ENCODE measurements around the gene DISP2. TPM values are rescaled to one million over a fixed set of nuclear protein-coding genes. Genes with fewer than 3 reads are reported as not detected.

Gene DISP2
- total RNA-seq, 1 experiment from 2014 or later = 10.0 TPM

GRCh38 chr15:40363611-40364010 is 5.6 kb downstream of the DISP2 start:
- H3K9me3 ChIP-seq (ENCODE audit: control insufficient read depth, insufficient read depth, low read depth, low read length) = no peaks in the 10 kb centered on the region
- CTCF ChIA-PET = no interaction called here
- POLR2A ChIA-PET = no interaction called here
- no peak overlapping the region for H3K4me3 ChIP-seq (ENCODE audit: low read depth in 2 of 2, low read length in 2 of 2)
- no peak overlapping the region for H3K27ac ChIP-seq (ENCODE audit: low read length)
- intact Hi-C loops (cut with micrococcal nuclease; ENCODE audit: unreplicated experiment) = no loop called here
- TF ChIP-seq TCF7L2 (IDR thresholded peaks at IDR 0.05; ENCODE audit: low read depth, low read length) = no peak
- no peak for TF ChIP-seq POLR2AphosphoS5 (IDR thresholded peaks at IDR 0.05; ENCODE audit: low read depth, low read length)
- no peak for TF ChIP-seq SIN3A (IDR thresholded peaks at IDR 0.05; ENCODE audit: borderline replicate concordance, insufficient read depth, low read depth, low read length)
- TF ChIP-seq REST (IDR thresholded peaks at IDR 0.05; ENCODE audit: insufficient read depth in 1 of 2, low read depth in 2 of 2, low read length in 1 of 2) = no peak
- TF ChIP-seq CTCF (IDR thresholded peaks at IDR 0.05) = no peak
- H3K4me1 ChIP-seq (ENCODE audit: control insufficient read depth, insufficient read depth, low read length) = no peaks in the 10 kb centered on the region
- no peaks in the 10 kb centered on the region for H3K27me3 ChIP-seq (ENCODE audit: control insufficient read depth, insufficient read depth, low read length)
- ATAC-seq = no peak
- in situ Hi-C loops (cut with HindIII; ENCODE audit: low pct_unique_long_range_greater_than_20kb, low sequenced_read_pairs) = no loop called here
- DNase-seq (ENCODE audit: low read depth, low spot score) = no peak
- no TSS peak for BruUV-seq (replicated peaks)
- H3K36me3 ChIP-seq (ENCODE audit: control insufficient read depth, insufficient read depth, low read length) = no peaks in the 10 kb centered on the region

GRCh38 chr15:40364251-40364650 is 6.2 kb downstream of the DISP2 start:
- Histone ChIP-seq H3K9me3 (ENCODE audit: control insufficient read depth, insufficient read depth, low read depth, low read length) (no peaks in the 10 kb centered on the region), H3K27me3 (ENCODE audit: control insufficient read depth, insufficient read depth, low read length) (no peaks in the 10 kb centered on the region), H3K4me3 (ENCODE audit: low read depth in 2 of 2, low read length in 2 of 2) (no peak overlapping the region), H3K27ac (ENCODE audit: low read length) (no peak overlapping the region), H3K36me3 (ENCODE audit: control insufficient read depth, insufficient read depth, low read length) (no peaks in the 10 kb centered on the region), H3K4me1 (ENCODE audit: control insufficient read depth, insufficient read depth, low read length) (no peaks in the 10 kb centered on the region)
- ChIA-PET POLR2A (no interaction called here), CTCF (no interaction called here)
- no TSS peak for BruUV-seq (replicated peaks)
- in situ Hi-C loops (cut with HindIII; ENCODE audit: low pct_unique_long_range_greater_than_20kb, low sequenced_read_pairs) (no loop called here), intact Hi-C loops (cut with micrococcal nuclease; ENCODE audit: unreplicated experiment) (no loop called here)
- DNase-seq (ENCODE audit: low read depth, low spot score) (no peak), ATAC-seq (no peak)
- TF ChIP-seq TCF7L2 (IDR thresholded peaks at IDR 0.05; ENCODE audit: low read depth, low read length) (no peak), CTCF (IDR thresholded peaks at IDR 0.05) (no peak), SIN3A (IDR thresholded peaks at IDR 0.05; ENCODE audit: borderline replicate concordance, insufficient read depth, low read depth, low read length) (no peak), REST (IDR thresholded peaks at IDR 0.05; ENCODE audit: insufficient read depth in 1 of 2, low read depth in 2 of 2, low read length in 1 of 2) (no peak), POLR2AphosphoS5 (IDR thresholded peaks at IDR 0.05; ENCODE audit: low read depth, low read length) (no peak)

Data from Panc1 (cell line).